Neural crest cell (in vitro differentiated cells): Measurements from ENCODE around the gene ZNRF1. TPM values are rescaled to one million over a fixed set of nuclear protein-coding genes. Genes with fewer than 3 reads are reported as not detected.

Source experiments
- DNase-seq: peaks from one replicate; pipeline ENCODE4 v3.0.0; 2021; ENCODE audit warnings: low read depth, mixed read lengths, low spot score
- H3K27ac Mint-ChIP-seq: one replicate; pipeline ENCODE4 v1.8.0; 2021; ENCODE audit warnings: mild to moderate bottlenecking, mixed read lengths; ENCODE audit not compliant: unreplicated experiment
- H3K27me3 Mint-ChIP-seq: 2 replicates; pipeline ENCODE4 v1.8.0; 2021; ENCODE audit warnings: low read depth, mild to moderate bottlenecking, mixed read lengths
- H3K36me3 Mint-ChIP-seq: 2 replicates; pipeline ENCODE4 v1.8.0; 2021; ENCODE audit warnings: low read depth, mild to moderate bottlenecking, mixed read lengths
- H3K4me1 Mint-ChIP-seq: 2 replicates; pipeline ENCODE4 v1.8.0; 2021; ENCODE audit warnings: mixed read lengths
- H3K4me3 Mint-ChIP-seq: one replicate; pipeline ENCODE4 v1.8.0; 2021; ENCODE audit warnings: mild to moderate bottlenecking, mixed read lengths
- H3K9me3 Mint-ChIP-seq: 2 replicates; pipeline ENCODE4 v1.8.0; 2021; ENCODE audit warnings: mixed read lengths
- CTCF ChIP-seq: fragments of 200-600 bp; sonication (generic); conservative IDR thresholded peaks from 2 replicates; pipeline ENCODE4 v1.5.0; 2021; ENCODE audit warnings: antibody characterized with exemption, mild to moderate bottlenecking
- total RNA-seq: library from RNA; stranded (reverse); gene quantifications from 2 replicates; pipeline ENCODE4 v1.2.1, GENCODE V29; 2021

ZNRF1 gene
- total RNA-seq, 1 donor from 2014 or later: 48.4 TPM

GRCh38 chr16:75085556-75085955 lies 86.7 kb downstream of the ZNRF1 start:
- Mint-ChIP-seq H3K4me3 (no peak overlapping the region), H3K36me3 (peaks cover 2% of the 10 kb centered on the region), H3K4me1 (peaks cover 21% of the 10 kb centered on the region), H3K27ac (no peak overlapping the region), H3K27me3 (no peaks in the 10 kb centered on the region), H3K9me3 (no peaks in the 10 kb centered on the region)
- TF ChIP-seq CTCF: no peak
- DNase-seq: no peak

- H3K4me1 Mint-ChIP-seq: peaks cover 21% of the 10 kb centered on the region
- no peaks in the 10 kb centered on the region for H3K27me3 Mint-ChIP-seq
- no peak overlapping the region for H3K27ac Mint-ChIP-seq
- H3K36me3 Mint-ChIP-seq: peaks cover 2% of the 10 kb centered on the region
- TF ChIP-seq CTCF: no peak
- no peak for DNase-seq
- no peak overlapping the region for H3K4me3 Mint-ChIP-seq
- H3K9me3 Mint-ChIP-seq: no peaks in the 10 kb centered on the region
These were observed 87.5 kb downstream of the ZNRF1 start for GRCh38 chr16:75086281-75086680.

GRCh38 chr16:75086688-75087374 lies 88.0 kb downstream of the ZNRF1 start:
- no peak for DNase-seq
- Mint-ChIP-seq H3K9me3 (no peaks in the 10 kb centered on the region), H3K4me1 (peaks cover 21% of the 10 kb centered on the region), H3K27me3 (no peaks in the 10 kb centered on the region), H3K4me3 (no peak overlapping the region), H3K27ac (no peak overlapping the region), H3K36me3 (peaks cover 2% of the 10 kb centered on the region)
- TF ChIP-seq CTCF: no peak

- no peaks in the 10 kb centered on the region for H3K9me3 Mint-ChIP-seq
- peaks cover 21% of the 10 kb centered on the region for H3K4me1 Mint-ChIP-seq
- no peak overlapping the region for H3K27ac Mint-ChIP-seq
- no peak for DNase-seq
- no peaks in the 10 kb centered on the region for H3K27me3 Mint-ChIP-seq
- H3K4me3 Mint-ChIP-seq: no peak overlapping the region
- no peak for TF ChIP-seq CTCF
- peaks cover 2% of the 10 kb centered on the region for H3K36me3 Mint-ChIP-seq
These were observed 88.7 kb downstream of the ZNRF1 start for GRCh38 chr16:75087375-75087979.

GRCh38 chr16:75088216-75088615 lies 89.4 kb downstream of the ZNRF1 start:
- no peaks in the 10 kb centered on the region for H3K27me3 Mint-ChIP-seq
- peaks cover 2% of the 10 kb centered on the region for H3K36me3 Mint-ChIP-seq
- H3K9me3 Mint-ChIP-seq: no peaks in the 10 kb centered on the region
- DNase-seq: no peak
- TF ChIP-seq CTCF: no peak
- peaks cover 21% of the 10 kb centered on the region for H3K4me1 Mint-ChIP-seq
- no peak overlapping the region for H3K27ac Mint-ChIP-seq
- H3K4me3 Mint-ChIP-seq: no peak overlapping the region
